RWPE1 (cell line): Measurements from ENCODE around the gene DCAF7.

ENCODE experiments used
- CTCF ChIA-PET: fragments of 350-600 bp; sonication (Branson Sonifier 250); formaldehyde crosslinking; extraction: SDS; loops from one replicate; lab custom pipeline; 2021; lab: Yijun Ruan, JAX
- POLR2A ChIA-PET: fragments of 400-600 bp; formaldehyde crosslinking; extraction: SDS; loops from one replicate; lab custom pipeline; 2020; ENCODE audit warnings: antibody characterized with exemption; ENCODE audit not compliant: low non-redundant PET; lab: Yijun Ruan, JAX
- DNase-seq: peaks from one replicate; pipeline ENCODE4 v3.0.0; 2012; ENCODE audit warnings: low spot score
- H3K27ac ChIP-seq: fragments of 450-650 bp; 2 replicates; pipeline ENCODE4 v1.5.1; 2017
- TF ChIP-seq, protein P1 (sequence below): fragments of 450-650 bp; conservative IDR thresholded peaks from 2 replicates; pipeline ENCODE4 v1.5.1; 2017; ENCODE audit warnings: low read depth, mild to moderate bottlenecking

DCAF7 gene

DNA sequence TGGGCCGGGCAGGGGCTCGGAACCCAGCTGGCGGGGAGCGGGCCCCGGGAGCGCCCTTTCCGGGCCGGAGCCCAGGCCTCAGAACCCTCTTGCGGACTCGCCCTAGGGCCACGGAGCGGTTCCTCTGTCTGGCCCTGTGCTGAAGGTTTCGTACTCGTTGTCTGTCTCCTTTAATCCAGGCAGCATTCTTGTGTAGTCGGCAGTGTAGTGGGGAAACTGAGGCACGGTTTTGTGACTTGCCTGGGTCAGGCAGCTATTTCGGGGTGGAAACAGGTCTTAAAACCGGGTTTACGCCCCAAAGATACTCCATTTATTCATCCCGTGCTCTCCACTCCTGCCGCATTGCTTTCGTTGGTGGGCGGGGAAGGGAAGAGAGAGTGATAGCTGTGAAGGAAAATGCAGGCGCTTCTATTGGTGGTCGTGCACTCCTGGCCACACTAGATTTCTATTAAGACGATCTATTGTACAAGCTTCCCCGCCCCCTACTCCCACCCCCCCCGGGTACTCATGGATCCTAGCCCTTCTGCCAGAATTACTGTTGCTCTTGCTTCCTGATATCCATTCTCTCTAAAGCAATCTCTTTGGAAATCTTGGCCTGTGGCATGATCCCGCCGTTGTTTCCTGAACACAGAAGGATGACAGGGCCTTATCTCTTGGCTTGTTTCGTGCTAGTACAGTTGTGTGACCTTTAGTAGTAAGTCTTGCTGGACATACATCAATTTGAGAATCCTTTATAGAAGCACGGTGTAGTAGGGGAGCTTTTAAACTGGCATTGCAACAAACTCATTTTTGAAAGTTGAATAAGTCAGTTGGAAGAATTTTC lies 751 bp downstream of the DCAF7 start:
- ChIA-PET POLR2A (interaction anchor here (0.7 kb wide), 1 partner anchor 18 kb away, joined by 3 read pairs; no protein-coding TSS in a partner anchor), CTCF (interaction anchor here (0.6 kb wide), 3 partner anchors 23 to 116 kb away, joined by 4 to 5 read pairs (median 4); no protein-coding TSS in a partner anchor)
- TF ChIP-seq, protein P1, sequence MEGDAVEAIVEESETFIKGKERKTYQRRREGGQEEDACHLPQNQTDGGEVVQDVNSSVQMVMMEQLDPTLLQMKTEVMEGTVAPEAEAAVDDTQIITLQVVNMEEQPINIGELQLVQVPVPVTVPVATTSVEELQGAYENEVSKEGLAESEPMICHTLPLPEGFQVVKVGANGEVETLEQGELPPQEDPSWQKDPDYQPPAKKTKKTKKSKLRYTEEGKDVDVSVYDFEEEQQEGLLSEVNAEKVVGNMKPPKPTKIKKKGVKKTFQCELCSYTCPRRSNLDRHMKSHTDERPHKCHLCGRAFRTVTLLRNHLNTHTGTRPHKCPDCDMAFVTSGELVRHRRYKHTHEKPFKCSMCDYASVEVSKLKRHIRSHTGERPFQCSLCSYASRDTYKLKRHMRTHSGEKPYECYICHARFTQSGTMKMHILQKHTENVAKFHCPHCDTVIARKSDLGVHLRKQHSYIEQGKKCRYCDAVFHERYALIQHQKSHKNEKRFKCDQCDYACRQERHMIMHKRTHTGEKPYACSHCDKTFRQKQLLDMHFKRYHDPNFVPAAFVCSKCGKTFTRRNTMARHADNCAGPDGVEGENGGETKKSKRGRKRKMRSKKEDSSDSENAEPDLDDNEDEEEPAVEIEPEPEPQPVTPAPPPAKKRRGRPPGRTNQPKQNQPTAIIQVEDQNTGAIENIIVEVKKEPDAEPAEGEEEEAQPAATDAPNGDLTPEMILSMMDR = no peak
- H3K27ac ChIP-seq = peak overlapping the region; percentile 94
- DNase-seq = peak; percentile 27

DNA sequence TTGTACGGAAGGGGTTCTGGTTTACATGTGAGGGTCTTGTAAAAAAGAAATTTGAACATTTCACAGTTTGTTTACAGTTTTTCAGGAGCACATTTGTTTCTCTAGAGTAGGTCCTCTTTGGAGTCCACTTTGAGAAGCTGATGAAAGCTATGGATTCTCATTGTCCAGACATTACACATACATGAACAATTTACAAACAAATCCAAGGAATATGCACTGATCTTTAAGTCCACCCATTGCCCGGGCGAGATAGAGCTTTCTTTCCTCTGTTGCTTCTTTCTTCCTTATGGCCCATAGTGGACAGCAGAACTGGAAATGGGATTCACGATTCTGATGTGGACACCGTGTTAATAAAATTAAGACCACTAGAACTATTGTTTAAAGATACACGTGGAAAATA lies 1.9 kb downstream of the DCAF7 start:
- TF ChIP-seq, protein P1 = no peak
- CTCF ChIA-PET = interaction anchor here (0.6 kb wide), 3 partner anchors 17 to 146 kb away, joined by 3 read pairs; no protein-coding TSS in a partner anchor
- H3K27ac ChIP-seq = no peak overlapping the region
- POLR2A ChIA-PET = no interaction called here
- no peak for DNase-seq

DNA sequence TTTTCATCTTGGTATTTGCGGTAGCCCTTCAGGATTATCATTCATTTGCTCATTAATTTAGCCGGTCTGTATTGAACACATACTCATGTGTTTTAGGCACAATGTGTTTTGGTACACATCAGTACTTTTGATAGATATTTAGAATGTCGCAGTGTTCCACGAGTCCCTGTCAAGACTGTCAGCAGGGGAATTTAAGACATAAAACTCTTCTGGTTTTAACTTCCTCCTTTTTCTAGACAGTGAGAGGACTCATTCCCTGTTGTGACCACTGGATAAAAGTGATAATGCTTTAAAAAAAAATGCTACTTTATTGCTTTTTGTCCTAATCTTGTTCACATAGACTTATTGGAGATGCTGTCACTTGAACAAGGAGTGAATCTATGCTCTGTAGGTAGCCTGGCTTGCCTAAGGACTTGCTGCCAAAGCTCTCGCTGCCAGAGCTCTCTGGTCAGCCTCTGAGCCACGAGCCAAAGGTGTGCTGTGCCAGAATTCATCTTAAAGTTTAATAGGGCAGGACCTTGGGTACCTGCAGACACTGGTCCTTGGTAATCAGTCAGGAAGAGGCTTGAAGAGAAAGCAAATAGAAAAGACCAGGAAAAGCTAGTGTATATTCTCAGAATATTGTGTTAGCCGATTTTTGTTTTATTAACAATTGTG lies 5.4 kb downstream of the DCAF7 start:
- ChIA-PET POLR2A (no interaction called here), CTCF (no interaction called here)
- TF ChIP-seq, protein P1 = no peak
- no peak overlapping the region for H3K27ac ChIP-seq
- DNase-seq = no peak

DNA sequence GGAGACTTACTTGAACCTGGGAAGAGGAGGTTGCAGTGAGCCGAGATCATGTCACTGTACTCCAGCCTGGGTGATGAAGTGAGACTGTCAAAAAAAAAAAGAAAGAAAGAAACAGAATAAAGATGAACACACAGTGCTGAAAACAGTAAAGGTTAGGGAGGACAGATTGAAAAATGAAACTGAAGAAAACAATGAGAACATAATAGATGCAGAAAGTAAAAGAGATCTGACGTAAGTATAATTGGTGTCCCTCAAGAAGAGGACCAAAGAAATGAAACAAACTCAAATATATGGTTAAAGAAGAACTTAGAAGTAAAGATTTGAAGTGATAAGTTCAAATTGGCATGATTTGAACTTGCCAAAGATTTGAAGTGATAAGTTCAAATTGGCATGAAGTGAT lies 7.1 kb downstream of the DCAF7 start:
- CTCF ChIA-PET = interaction anchor here (0.7 kb wide), 1 partner anchor 132 kb away, joined by 3 read pairs; no protein-coding TSS in a partner anchor
- TF ChIP-seq, protein P1 = no peak
- DNase-seq = no peak
- POLR2A ChIA-PET = no interaction called here
- no peak overlapping the region for H3K27ac ChIP-seq

DNA sequence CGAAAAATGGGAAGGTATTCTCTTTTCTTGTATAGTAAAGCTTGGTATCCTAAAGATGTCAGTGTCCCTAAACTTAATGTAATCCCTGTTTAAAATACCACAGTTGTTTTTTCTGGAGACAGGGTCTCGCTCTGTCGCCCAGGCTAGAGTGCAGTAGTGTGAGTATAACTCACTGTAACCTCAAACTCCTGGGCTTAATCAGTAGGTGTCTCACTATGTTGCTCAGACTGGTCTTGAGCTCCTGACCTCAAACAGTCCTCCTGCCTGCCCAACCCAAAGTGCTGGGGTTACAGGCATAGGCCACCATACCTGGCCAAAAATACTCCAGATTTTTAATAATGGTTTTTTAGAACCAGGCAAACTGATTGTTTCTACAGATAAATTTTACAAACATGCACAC lies 8.2 kb downstream of the DCAF7 start:
- DNase-seq = no peak
- H3K27ac ChIP-seq = no peak overlapping the region
- ChIA-PET CTCF (no interaction called here), POLR2A (interaction anchor here (0.6 kb wide), 1 partner anchor 8 kb away, joined by 4 read pairs; the partner anchor contains the start of gene DCAF7)
- TF ChIP-seq, protein P1 = no peak

DNA sequence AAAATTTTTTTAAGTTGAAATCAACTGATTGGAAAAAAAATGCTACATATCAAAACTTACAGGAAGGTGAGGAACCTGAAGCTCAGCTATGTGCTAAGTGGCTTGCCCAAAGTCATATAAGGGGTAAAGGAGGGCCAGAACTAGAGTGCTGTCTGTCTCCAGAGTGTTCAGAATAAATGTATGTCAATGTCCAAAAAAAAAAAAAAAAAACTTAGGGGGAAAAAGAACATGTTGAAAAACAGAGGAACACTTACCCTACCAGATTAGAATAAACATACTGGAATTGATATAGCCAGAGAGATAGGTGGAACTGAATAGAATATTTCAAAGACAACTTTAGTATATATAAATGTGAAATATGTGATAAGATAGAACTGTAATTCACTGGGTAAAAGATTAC lies 11.5 kb downstream of the DCAF7 start:
- TF ChIP-seq, protein P1 = no peak
- ChIA-PET POLR2A (no interaction called here), CTCF (no interaction called here)
- no peak for DNase-seq
- no peak overlapping the region for H3K27ac ChIP-seq
